Measurements from ENCODE around the gene YPEL1. TPM values are rescaled to one million over a fixed set of nuclear protein-coding genes. Genes with fewer than 3 reads are reported as not detected.

The YPEL1 gene
- total RNA-seq, 2 experiments from 2014 or later, result 18.2 to 18.8 TPM

GRCh38 chr22:21760640-21761039, 25.0 kb upstream of the YPEL1 start:
- Histone ChIP-seq H2AFZ (ENCODE audit: low read length) (no peak overlapping the region), H3K4me3 (ENCODE audit: low read depth, low read length, poor library complexity, severe bottlenecking) (no peak overlapping the region), H3K79me2 (ENCODE audit: insufficient read depth, low read depth, low read length) (no peaks in the 10 kb centered on the region), H4K20me1 (ENCODE audit: insufficient read depth, low read length) (no peaks in the 10 kb centered on the region), H3K36me3 (ENCODE audit: insufficient read depth, low read length) (peaks cover 52% of the 10 kb centered on the region), H3K4me1 (ENCODE audit: insufficient read depth, low read length, poor library complexity, severe bottlenecking) (peaks cover 8% of the 10 kb centered on the region), H3K9me2 (ENCODE audit: insufficient read depth, low read length) (no peaks in the 10 kb centered on the region), H3K27ac (ENCODE audit: low read depth, low read length, poor library complexity, severe bottlenecking) (no peak overlapping the region), H3K4me2 (ENCODE audit: low read length) (no peak overlapping the region), H3K9me3 (ENCODE audit: low read length) (no peaks in the 10 kb centered on the region)
- TF ChIP-seq EZH2phosphoT487 (IDR thresholded peaks at IDR 0.05; ENCODE audit: borderline replicate concordance, low read depth, low read length), result no peak
- TF ChIP-seq CTCF (conservative IDR thresholded peaks at IDR 0.05; ENCODE audit: low read length), result no peak
- TSS peak; percentile 43 for BruUV-seq (replicated peaks)
- ChIA-PET POLR2A (interaction anchor here (0.9 to 1.8 kb wide), 2 partner anchors 9 to 12 kb away, joined by 3 to 11 read pairs; no protein-coding TSS in a partner anchor), CTCF (ENCODE audit: unreplicated experiment) (no interaction called here)
- intact Hi-C loops (cut with micrococcal nuclease; ENCODE audit: unreplicated experiment), result no loop called here
- no peak for DNase-seq (ENCODE audit: low spot score)

- peaks cover 9% of the 10 kb centered on the region for H3K4me1 ChIP-seq (ENCODE audit: insufficient read depth, low read length, poor library complexity, severe bottlenecking)
- no peak overlapping the region for H3K4me2 ChIP-seq (ENCODE audit: low read length)
- peaks cover 44% of the 10 kb centered on the region for H3K36me3 ChIP-seq (ENCODE audit: insufficient read depth, low read length)
- DNase-seq (ENCODE audit: low spot score), result no peak
- TF ChIP-seq CTCF (conservative IDR thresholded peaks at IDR 0.05; ENCODE audit: low read length), result no peak
- TF ChIP-seq EZH2phosphoT487 (IDR thresholded peaks at IDR 0.05; ENCODE audit: borderline replicate concordance, low read depth, low read length), result no peak
- no peak overlapping the region for H3K4me3 ChIP-seq (ENCODE audit: low read depth, low read length, poor library complexity, severe bottlenecking)
- no peak overlapping the region for H2AFZ ChIP-seq (ENCODE audit: low read length)
- no peak overlapping the region for H3K27ac ChIP-seq (ENCODE audit: low read depth, low read length, poor library complexity, severe bottlenecking)
- intact Hi-C loops (cut with micrococcal nuclease; ENCODE audit: unreplicated experiment), result no loop called here
- CTCF ChIA-PET (ENCODE audit: unreplicated experiment), result no interaction called here
- no peaks in the 10 kb centered on the region for H3K9me3 ChIP-seq (ENCODE audit: low read length)
- POLR2A ChIA-PET, result interaction anchor here (0.7 to 0.9 kb wide), 2 partner anchors 9 to 12 kb away, joined by 3 read pairs; no protein-coding TSS in a partner anchor
- H3K9me2 ChIP-seq (ENCODE audit: insufficient read depth, low read length), result no peaks in the 10 kb centered on the region
- BruUV-seq (replicated peaks), result no TSS peak
- H4K20me1 ChIP-seq (ENCODE audit: insufficient read depth, low read length), result no peaks in the 10 kb centered on the region
- no peaks in the 10 kb centered on the region for H3K79me2 ChIP-seq (ENCODE audit: insufficient read depth, low read depth, low read length)
Observed at GRCh38 chr22:21759646-21760376, 24.2 kb upstream of the YPEL1 start.

DNA sequence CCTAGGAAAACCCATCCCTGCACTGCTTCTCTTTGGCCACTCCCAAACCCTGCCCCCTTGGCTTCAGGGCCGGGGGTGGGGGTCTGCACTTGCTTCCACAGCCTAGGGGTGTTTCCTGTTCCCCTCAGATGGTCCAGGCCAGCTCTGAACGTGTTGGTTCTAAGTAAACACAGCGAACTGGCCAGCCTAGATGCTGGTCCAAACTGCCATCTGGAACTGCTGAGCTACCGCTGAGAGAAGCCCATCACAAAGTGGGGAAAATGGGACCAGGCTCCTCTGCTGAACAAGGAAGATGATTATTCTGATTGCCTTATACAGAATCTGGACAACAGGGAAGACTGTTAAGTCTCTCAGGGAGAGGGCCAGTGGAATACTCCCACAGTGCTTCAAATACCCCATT, 23.5 kb upstream of the YPEL1 start:
- peaks cover 37% of the 10 kb centered on the region for H3K36me3 ChIP-seq (ENCODE audit: insufficient read depth, low read length)
- H3K9me2 ChIP-seq (ENCODE audit: insufficient read depth, low read length), result no peaks in the 10 kb centered on the region
- no TSS peak for BruUV-seq (replicated peaks)
- no peaks in the 10 kb centered on the region for H3K9me3 ChIP-seq (ENCODE audit: low read length)
- intact Hi-C loops (cut with micrococcal nuclease; ENCODE audit: unreplicated experiment), result no loop called here
- H4K20me1 ChIP-seq (ENCODE audit: insufficient read depth, low read length), result no peaks in the 10 kb centered on the region
- no peaks in the 10 kb centered on the region for H3K79me2 ChIP-seq (ENCODE audit: insufficient read depth, low read depth, low read length)
- no peak overlapping the region for H3K27ac ChIP-seq (ENCODE audit: low read depth, low read length, poor library complexity, severe bottlenecking)
- TF ChIP-seq CTCF (conservative IDR thresholded peaks at IDR 0.05; ENCODE audit: low read length) (no peak), EZH2phosphoT487 (IDR thresholded peaks at IDR 0.05; ENCODE audit: borderline replicate concordance, low read depth, low read length) (no peak)
- ChIA-PET POLR2A (no interaction called here), CTCF (ENCODE audit: unreplicated experiment) (no interaction called here)
- H2AFZ ChIP-seq (ENCODE audit: low read length), result no peak overlapping the region
- DNase-seq (ENCODE audit: low spot score), result no peak
- H3K4me3 ChIP-seq (ENCODE audit: low read depth, low read length, poor library complexity, severe bottlenecking), result no peak overlapping the region
- no peak overlapping the region for H3K4me2 ChIP-seq (ENCODE audit: low read length)
- H3K4me1 ChIP-seq (ENCODE audit: insufficient read depth, low read length, poor library complexity, severe bottlenecking), result peaks cover 16% of the 10 kb centered on the region
